ENCODE data around the gene PHOSPHO2.

Gene PHOSPHO2

DNA sequence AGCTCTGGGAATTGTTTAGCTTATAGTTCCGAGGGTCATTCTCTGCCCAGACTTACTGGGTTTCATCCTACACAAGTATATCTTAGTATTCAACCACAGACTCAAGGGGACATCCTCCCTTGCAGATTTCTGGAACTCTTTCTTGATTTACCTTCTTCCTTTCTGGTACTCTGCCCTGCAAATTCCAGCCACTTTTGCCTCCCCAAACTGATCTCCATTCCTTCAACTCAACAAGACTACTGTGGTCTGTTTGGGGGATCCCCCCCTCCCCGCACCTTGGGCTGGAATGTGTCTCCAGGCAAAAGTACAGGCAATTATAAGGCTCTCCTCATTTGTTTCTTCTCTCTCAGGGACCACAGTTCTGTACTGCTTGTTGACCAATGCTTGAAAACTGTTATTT lies 13.4 kb downstream of the PHOSPHO2 start:
- DNase-seq (ENCODE audit: extremely low read depth, insufficient read length), result no peak
- Histone ChIP-seq H3K4me3 (replicated peaks; ENCODE audit: low read depth, low read length) (no peak overlapping the region), H3K27me3 (replicated peaks; ENCODE audit: control insufficient read depth, insufficient read depth, low read length) (no peaks in the 10 kb centered on the region), H3K36me3 (ENCODE audit: control insufficient read depth, insufficient read depth, low read length) (peaks cover 3% of the 10 kb centered on the region)
- TF ChIP-seq, protein P1, sequence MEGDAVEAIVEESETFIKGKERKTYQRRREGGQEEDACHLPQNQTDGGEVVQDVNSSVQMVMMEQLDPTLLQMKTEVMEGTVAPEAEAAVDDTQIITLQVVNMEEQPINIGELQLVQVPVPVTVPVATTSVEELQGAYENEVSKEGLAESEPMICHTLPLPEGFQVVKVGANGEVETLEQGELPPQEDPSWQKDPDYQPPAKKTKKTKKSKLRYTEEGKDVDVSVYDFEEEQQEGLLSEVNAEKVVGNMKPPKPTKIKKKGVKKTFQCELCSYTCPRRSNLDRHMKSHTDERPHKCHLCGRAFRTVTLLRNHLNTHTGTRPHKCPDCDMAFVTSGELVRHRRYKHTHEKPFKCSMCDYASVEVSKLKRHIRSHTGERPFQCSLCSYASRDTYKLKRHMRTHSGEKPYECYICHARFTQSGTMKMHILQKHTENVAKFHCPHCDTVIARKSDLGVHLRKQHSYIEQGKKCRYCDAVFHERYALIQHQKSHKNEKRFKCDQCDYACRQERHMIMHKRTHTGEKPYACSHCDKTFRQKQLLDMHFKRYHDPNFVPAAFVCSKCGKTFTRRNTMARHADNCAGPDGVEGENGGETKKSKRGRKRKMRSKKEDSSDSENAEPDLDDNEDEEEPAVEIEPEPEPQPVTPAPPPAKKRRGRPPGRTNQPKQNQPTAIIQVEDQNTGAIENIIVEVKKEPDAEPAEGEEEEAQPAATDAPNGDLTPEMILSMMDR (IDR thresholded peaks at IDR 0.05; ENCODE audit: insufficient read depth, low read length, poor library complexity, severe bottlenecking), result no peak

DNA sequence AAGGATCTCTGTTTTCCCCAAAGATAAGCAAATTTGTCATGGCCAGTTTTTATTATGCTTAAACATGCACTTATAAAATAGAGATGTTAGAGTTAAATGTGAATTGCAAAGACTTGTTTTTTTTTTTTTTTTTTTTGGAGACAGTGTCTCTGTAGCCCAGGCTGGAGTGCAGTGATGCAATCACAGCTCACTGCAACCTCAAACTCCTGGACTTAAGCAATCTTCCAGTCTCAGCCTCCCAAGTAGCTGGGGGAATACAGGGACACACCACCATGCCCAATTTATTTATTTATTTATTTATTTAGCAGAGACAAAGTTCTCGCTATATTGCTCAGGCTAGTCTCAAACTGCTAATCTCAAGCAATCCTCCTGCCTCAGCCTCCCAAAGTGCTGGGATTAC lies 15.1 kb downstream of the PHOSPHO2 start:
- Histone ChIP-seq H3K4me3 (replicated peaks; ENCODE audit: low read depth, low read length) (no peak overlapping the region), H3K27me3 (replicated peaks; ENCODE audit: control insufficient read depth, insufficient read depth, low read length) (no peaks in the 10 kb centered on the region), H3K36me3 (ENCODE audit: control insufficient read depth, insufficient read depth, low read length) (peaks cover 1% of the 10 kb centered on the region; the same call in 1 of the 2 replicates)
- no peak for DNase-seq (ENCODE audit: extremely low read depth, insufficient read length)
- TF ChIP-seq, protein P1 (IDR thresholded peaks at IDR 0.05; ENCODE audit: insufficient read depth, low read length, poor library complexity, severe bottlenecking), result no peak

DNA sequence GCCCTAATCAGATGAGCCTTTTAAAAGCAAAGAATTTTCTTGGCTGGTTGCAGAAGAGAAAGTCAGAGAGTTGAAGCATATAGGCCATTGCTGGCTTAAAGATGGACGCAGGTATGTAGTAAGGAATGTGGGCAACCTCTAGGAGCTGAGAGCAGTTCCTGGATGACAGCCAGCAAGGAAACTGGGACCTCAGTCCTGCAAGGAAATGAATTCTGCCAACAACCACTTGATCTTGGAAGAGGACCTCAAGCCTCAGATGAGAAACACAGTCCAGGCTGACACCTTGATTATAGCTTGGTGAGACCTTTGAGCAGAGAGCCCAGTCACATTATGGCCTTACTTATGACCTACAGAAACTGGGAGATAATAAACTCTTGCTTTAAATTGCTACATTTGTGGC lies 15.7 kb downstream of the PHOSPHO2 start:
- no peak for DNase-seq (ENCODE audit: extremely low read depth, insufficient read length)
- Histone ChIP-seq H3K4me3 (replicated peaks; ENCODE audit: low read depth, low read length) (no peak overlapping the region), H3K36me3 (ENCODE audit: control insufficient read depth, insufficient read depth, low read length) (peaks cover 1% of the 10 kb centered on the region; the same call in 1 of the 2 replicates), H3K27me3 (replicated peaks; ENCODE audit: control insufficient read depth, insufficient read depth, low read length) (no peaks in the 10 kb centered on the region)
- TF ChIP-seq, protein P1 (IDR thresholded peaks at IDR 0.05; ENCODE audit: insufficient read depth, low read length, poor library complexity, severe bottlenecking), result no peak

DNA sequence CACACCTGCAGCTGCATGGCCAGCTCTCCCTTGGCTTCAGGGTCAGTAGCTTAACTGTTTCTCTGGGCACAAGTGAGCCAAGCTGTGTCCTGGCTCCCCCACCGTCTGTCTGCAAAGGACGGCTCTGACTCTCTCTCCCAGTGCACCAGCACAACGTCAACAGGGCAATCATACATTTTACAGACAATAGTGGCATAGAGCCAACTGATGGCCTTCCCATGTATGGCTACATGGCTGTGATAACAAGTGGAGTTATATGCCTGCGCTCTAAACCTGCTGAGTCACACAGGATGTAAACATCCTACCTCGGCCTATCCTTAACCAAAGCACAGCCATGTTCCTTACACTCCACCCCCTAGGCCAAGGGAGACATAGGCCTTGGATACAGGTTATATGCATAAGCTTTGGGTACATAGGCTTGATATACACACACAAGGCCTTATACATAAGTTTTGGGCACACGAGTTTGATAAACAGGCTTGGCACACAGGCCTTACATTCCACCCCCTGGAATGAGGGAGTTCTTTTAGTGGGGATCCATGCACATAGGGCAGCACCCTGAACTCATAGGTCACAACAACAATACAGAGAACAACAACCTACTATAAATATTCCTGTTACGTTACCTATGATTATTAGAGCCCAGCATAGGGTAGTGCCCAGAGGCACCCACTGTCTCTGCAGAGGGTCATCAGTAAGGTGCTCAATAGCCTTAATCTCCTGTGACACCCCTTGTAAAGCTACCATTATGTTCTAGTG lies 17.7 kb downstream of the PHOSPHO2 start:
- Histone ChIP-seq H3K36me3 (ENCODE audit: control insufficient read depth, insufficient read depth, low read length) (peaks cover 1% of the 10 kb centered on the region; the same call in 1 of the 2 replicates), H3K4me3 (replicated peaks; ENCODE audit: low read depth, low read length) (no peak overlapping the region), H3K27me3 (replicated peaks; ENCODE audit: control insufficient read depth, insufficient read depth, low read length) (no peaks in the 10 kb centered on the region)
- no peak for DNase-seq (ENCODE audit: extremely low read depth, insufficient read length)
- TF ChIP-seq, protein P1 (IDR thresholded peaks at IDR 0.05; ENCODE audit: insufficient read depth, low read length, poor library complexity, severe bottlenecking), result no peak

DNA sequence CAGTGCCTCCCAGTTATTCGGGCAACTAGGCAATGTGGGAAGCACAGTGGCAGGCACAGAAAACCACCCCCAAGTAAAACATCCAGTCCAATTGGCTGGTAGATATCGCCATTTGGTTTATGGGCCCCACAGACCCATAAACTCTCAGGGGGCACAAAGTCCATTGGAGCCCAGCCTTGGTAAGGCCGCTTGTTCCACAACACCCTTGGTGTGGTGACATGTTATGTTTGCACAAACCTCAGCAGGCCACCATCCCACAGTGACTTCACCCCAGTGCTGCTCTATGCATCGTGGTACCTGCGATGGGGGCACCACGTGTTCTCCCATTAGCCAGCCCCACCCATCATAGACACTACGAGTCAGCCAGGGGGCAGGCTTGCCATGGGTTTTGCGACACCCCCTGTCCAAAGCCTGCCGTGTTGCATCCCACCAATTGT lies 18.5 kb downstream of the PHOSPHO2 start:
- H3K27me3 ChIP-seq (replicated peaks; ENCODE audit: control insufficient read depth, insufficient read depth, low read length), result no peaks in the 10 kb centered on the region
- DNase-seq (ENCODE audit: extremely low read depth, insufficient read length), result no peak

More for the DNA sequence above, 18.5 kb downstream of the PHOSPHO2 start:
- no peak overlapping the region for H3K4me3 ChIP-seq (replicated peaks; ENCODE audit: low read depth, low read length)
- peaks cover 1% of the 10 kb centered on the region; the same call in 1 of the 2 replicates for H3K36me3 ChIP-seq (ENCODE audit: control insufficient read depth, insufficient read depth, low read length)
- TF ChIP-seq, protein P1 (IDR thresholded peaks at IDR 0.05; ENCODE audit: insufficient read depth, low read length, poor library complexity, severe bottlenecking), result no peak
